ENCODE data around the gene AK9. TPM values are rescaled to one million over a fixed set of nuclear protein-coding genes. Genes with fewer than 3 reads are reported as not detected.

The AK9 gene
- total RNA-seq, 1 experiment from 2014 or later, result 3.5 TPM

GRCh38 chr6:109473120-109473519 is 217.9 kb downstream of the AK9 start (continued):
- TF ChIP-seq TCF7L2 (IDR thresholded peaks at IDR 0.05; ENCODE audit: borderline replicate concordance, extremely low read depth, insufficient read depth, insufficient read length) (no peak), SRF (IDR thresholded peaks at IDR 0.05; ENCODE audit: low read depth) (no peak), CTCF (IDR thresholded peaks at IDR 0.05 in 2 of 3, conservative IDR thresholded peaks at IDR 0.05 in 1 of 3; ENCODE audit: borderline replicate concordance in 1 of 3, insufficient read depth in 1 of 3, low read depth in 2 of 3, low read length in 2 of 3) (no peak), EZH2phosphoT487 (IDR thresholded peaks at IDR 0.05; ENCODE audit: borderline replicate concordance) (no peak), SIN3A (IDR thresholded peaks at IDR 0.05; ENCODE audit: low read depth) (no peak), EZH2 (IDR thresholded peaks at IDR 0.05) (no peak), FOSL1 (IDR thresholded peaks at IDR 0.05; ENCODE audit: low read depth) (no peak), ATF3 (IDR thresholded peaks at IDR 0.05) (no peak), JUND (IDR thresholded peaks at IDR 0.05) (no peak)

GRCh38 chr6:109472132-109472995 is 218.6 kb downstream of the AK9 start:
- POLR2A ChIA-PET, result no interaction called here
- TF ChIP-seq CEBPB (IDR thresholded peaks at IDR 0.05; ENCODE audit: low read depth) (no peak), YY1 (IDR thresholded peaks at IDR 0.05; ENCODE audit: extremely low read depth, insufficient replicate concordance, low read depth, low read length) (no peak), ATF3 (IDR thresholded peaks at IDR 0.05) (no peak), CTCF (IDR thresholded peaks at IDR 0.05 in 2 of 3, conservative IDR thresholded peaks at IDR 0.05 in 1 of 3; ENCODE audit: borderline replicate concordance in 1 of 3, insufficient read depth in 1 of 3, low read depth in 2 of 3, low read length in 2 of 3) (no peak), TCF7L2 (IDR thresholded peaks at IDR 0.05; ENCODE audit: borderline replicate concordance, extremely low read depth, insufficient read depth, insufficient read length) (no peak), JUND (IDR thresholded peaks at IDR 0.05) (no peak), EGR1 (IDR thresholded peaks at IDR 0.05; ENCODE audit: low read depth) (no peak), ZBTB33 (IDR thresholded peaks at IDR 0.05; ENCODE audit: extremely low read depth, insufficient replicate concordance, low read length) (no peak), EZH2phosphoT487 (IDR thresholded peaks at IDR 0.05; ENCODE audit: borderline replicate concordance) (no peak), CBX3 (IDR thresholded peaks at IDR 0.05; ENCODE audit: low read depth) (no peak), ZNF274 (IDR thresholded peaks at IDR 0.05; ENCODE audit: low read depth, low read length) (no peak)

More at GRCh38 chr6:109472132-109472995, 218.6 kb downstream of the AK9 start:
- no peak for ATAC-seq
- H3K4me1 ChIP-seq (ENCODE audit: control insufficient read depth in 1 of 2, insufficient read depth in 2 of 2, low read length in 2 of 2), result no peaks in the 10 kb centered on the region
- CTCF ChIA-PET, result no interaction called here
- H3K79me2 ChIP-seq (ENCODE audit: insufficient read depth, low read length), result peaks cover 64% of the 10 kb centered on the region
- no TSS peak for BruUV-seq (replicated peaks)
- no peak overlapping the region for H3K27ac ChIP-seq (ENCODE audit: low read depth, low read length)
- no peak overlapping the region for H3K4me3 ChIP-seq (replicated peaks in 1 of 2; ENCODE audit: low read depth in 1 of 2, low read length in 2 of 2)
- no peak overlapping the region for H2AFZ ChIP-seq (ENCODE audit: low read depth, low read length, poor library complexity, severe bottlenecking)
- no peaks in the 10 kb centered on the region for H3K27me3 ChIP-seq (ENCODE audit: insufficient read depth, low read length)
- H4K20me1 ChIP-seq (ENCODE audit: insufficient read depth), result no peaks in the 10 kb centered on the region
- RAD21 ChIA-PET (ENCODE audit: low non-redundant PET in 1 of 2, low total read pairs in 2 of 2, uncharacterized antibody in 2 of 2, unreplicated experiment in 2 of 2), result no interaction called here
- DNase-seq (ENCODE audit: low read depth, low spot score), result no peak
- intact Hi-C loops (cut with micrococcal nuclease), result no loop called here
- H3K36me3 ChIP-seq (ENCODE audit: control insufficient read depth in 1 of 2, insufficient read depth in 2 of 2, low read length in 2 of 2), result peaks cover 40 to 69% of the 10 kb centered on the region in 2 experiments
- no peaks in the 10 kb centered on the region for H3K9me2 ChIP-seq (ENCODE audit: insufficient read depth)
- H3K9me3 ChIP-seq (ENCODE audit: control insufficient read depth in 1 of 2, insufficient read depth in 1 of 2, low read depth in 1 of 2, low read length in 2 of 2), result no peaks in the 10 kb centered on the region
- H3K4me2 ChIP-seq (ENCODE audit: low read length), result no peak overlapping the region
- H3K9ac ChIP-seq (ENCODE audit: low read length), result no peak overlapping the region
